Fibroblast of villous mesenchyme (primary cell): ENCODE results near the gene CREBRF. TPM values are rescaled to one million over a fixed set of nuclear protein-coding genes. Genes with fewer than 3 reads are reported as not detected.

ENCODE experiments used
- DNase-seq: peaks from one replicate; pipeline ENCODE4 v3.0.0-alpha.2; 2010; ENCODE audit warnings: low read depth
- H3K4me3 ChIP-seq: 2 replicates; pipeline ENCODE4 v1.5.1; 2011; ENCODE audit warnings: low read depth, mild to moderate bottlenecking, low read length
- total RNA-seq: library from RNA; depleted of rRNA; stranded (reverse); fragments of >200 nt; gene quantifications from 2 replicates; pipeline ENCODE4 v1.2.3, GENCODE V29; 2012
- TF ChIP-seq, protein P1 (sequence below): IDR thresholded peaks from 2 replicates; pipeline ENCODE4 v1.5.1; 2012; ENCODE audit warnings: low read depth, mild to moderate bottlenecking, low read length; ENCODE audit not compliant: insufficient read depth

The CREBRF gene
- total RNA-seq, 1 donor: 15.5 TPM

DNA sequence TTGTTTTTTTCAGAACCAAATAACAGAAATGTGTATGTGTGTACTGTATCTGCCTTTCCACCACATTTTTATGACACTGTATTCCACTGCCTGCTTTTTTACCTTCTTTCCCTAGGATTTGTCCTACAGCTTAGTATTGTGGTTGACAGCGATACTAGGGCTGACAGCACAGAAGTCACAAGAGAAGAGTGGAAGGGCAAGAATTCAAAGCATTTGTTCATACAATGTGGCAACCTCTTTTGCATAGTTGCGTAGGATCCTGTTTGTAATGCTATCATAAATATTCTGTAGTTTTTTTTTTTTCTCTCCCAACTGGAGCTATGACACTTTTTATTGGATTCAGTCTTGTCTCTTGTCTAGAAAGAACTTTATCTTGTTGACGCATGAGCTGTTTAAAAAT lies 82.6 kb downstream of the CREBRF start:
- H3K4me3 ChIP-seq: no peak overlapping the region
- peak; percentile 43 for DNase-seq
- TF ChIP-seq, protein P1, sequence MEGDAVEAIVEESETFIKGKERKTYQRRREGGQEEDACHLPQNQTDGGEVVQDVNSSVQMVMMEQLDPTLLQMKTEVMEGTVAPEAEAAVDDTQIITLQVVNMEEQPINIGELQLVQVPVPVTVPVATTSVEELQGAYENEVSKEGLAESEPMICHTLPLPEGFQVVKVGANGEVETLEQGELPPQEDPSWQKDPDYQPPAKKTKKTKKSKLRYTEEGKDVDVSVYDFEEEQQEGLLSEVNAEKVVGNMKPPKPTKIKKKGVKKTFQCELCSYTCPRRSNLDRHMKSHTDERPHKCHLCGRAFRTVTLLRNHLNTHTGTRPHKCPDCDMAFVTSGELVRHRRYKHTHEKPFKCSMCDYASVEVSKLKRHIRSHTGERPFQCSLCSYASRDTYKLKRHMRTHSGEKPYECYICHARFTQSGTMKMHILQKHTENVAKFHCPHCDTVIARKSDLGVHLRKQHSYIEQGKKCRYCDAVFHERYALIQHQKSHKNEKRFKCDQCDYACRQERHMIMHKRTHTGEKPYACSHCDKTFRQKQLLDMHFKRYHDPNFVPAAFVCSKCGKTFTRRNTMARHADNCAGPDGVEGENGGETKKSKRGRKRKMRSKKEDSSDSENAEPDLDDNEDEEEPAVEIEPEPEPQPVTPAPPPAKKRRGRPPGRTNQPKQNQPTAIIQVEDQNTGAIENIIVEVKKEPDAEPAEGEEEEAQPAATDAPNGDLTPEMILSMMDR: no peak

DNA sequence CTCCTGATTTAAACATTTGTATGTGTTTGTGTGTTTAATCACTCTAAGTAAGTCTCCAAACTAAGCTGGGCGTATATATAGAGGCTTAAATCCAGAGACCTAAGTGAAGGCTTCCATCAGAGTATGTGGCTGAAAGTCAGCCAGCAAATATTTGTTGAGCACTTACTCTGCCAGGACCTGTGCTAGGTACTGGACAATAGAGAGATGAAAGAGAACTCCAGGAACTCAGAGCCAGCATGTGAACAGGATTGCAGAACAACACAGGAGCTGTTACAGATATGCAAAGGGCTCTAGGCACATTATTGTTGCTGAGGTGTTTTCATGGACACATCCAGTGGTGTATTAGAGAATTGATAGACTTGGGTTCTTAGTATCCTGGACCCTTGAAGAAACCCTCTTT lies 83.5 kb downstream of the CREBRF start:
- DNase-seq: no peak
- TF ChIP-seq, protein P1: no peak
- H3K4me3 ChIP-seq: no peak overlapping the region

DNA sequence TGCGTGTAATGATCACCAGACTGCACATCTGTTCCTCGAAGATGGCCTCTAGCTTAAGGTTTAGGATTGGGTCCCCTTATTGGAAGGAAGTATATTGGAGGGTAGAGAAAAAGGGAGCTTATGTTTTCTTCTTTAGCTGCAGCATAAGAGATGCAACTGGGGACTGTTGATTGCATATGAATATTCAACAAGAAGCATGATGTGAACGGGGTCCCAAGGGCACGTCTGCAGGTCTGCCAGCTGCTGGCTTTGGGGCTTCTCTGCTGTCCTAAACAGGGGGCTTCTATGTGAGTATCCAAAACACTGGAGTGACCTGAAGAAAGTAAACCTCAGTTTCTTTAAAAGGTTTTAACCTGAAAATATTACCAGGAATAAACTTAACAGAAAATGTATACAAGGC lies 84.6 kb downstream of the CREBRF start:
- no peak for DNase-seq
- TF ChIP-seq, protein P1: no peak
- no peak overlapping the region for H3K4me3 ChIP-seq

DNA sequence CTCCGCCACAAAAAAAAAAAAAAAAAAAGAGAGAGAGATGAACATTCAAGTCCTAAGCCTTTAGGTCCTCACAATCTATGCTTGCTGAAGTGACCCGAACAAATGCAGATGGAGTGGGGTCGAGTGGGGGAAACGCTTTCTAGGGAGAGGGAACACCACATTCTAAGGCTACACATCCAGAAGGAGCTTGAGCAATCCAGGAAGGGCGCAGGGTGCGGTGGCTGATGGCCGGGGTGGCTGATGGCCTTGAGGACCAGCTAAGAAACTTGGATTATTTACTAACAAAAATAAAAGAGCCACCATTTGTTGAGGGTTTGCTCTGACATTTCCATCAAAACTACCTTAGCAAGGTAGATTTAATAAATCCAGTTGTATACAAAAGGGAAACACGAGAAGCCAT lies 87.4 kb downstream of the CREBRF start:
- no peak for DNase-seq
- TF ChIP-seq, protein P1: no peak
- H3K4me3 ChIP-seq: no peak overlapping the region

DNA sequence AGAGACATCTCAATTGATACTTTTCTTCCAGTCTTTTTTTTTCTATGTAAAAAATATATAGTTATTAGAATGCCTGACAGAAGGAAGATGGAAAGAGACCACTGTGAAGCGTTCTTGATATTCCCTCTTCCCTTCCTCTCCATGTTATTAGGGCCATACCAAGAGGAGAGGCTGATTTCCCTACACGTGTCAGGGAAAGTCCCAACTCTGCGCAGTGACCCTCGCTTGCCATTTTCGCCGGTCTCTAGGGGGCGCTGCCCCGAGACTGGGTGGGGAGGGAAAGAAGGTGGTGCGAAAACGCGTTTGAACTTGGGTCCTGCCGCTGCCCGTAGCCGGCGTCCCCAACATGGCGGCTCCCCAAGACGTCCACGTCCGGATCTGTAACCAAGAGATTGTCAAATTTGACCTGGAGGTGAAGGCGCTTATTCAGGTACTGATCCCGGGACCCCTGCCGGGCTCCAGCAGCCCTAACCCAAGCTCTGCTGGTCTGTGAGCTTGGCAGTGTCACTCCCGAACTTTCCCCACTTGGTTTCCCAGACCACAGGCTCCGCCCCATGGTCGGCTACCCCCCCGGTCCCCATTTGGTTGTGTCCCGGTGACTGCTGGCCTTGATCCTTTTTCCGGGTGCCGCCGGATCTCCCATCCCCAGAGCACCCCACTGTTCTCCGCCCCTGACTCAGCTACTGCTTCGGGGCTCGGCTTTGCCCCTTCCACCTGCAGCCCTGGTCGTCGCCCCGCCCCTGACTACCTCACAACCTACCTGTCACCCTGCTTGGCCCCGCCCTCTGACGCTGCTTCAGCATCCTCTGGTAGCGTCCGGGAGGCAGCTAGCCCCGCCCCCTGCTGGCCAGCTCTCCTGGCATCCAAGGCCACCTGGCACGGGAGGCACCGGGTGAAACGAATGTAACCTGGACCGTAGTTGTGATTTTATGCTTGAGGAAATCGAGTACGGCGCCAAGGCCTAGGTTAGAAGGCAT lies 88.3 kb downstream of the CREBRF start, which contains the start of gene BNIP1:
Gene BNIP1, plus strand, starts transcription at position 332 of the 977 bp plus-strand sequence. Its CDS starts 15 bp downstream, at position 347.
- TF ChIP-seq, protein P1: peak; percentile 99
- peak; percentile 95 for DNase-seq
- peak within 1 kb of the TSS; percentile 100 for H3K4me3 ChIP-seq

DNA sequence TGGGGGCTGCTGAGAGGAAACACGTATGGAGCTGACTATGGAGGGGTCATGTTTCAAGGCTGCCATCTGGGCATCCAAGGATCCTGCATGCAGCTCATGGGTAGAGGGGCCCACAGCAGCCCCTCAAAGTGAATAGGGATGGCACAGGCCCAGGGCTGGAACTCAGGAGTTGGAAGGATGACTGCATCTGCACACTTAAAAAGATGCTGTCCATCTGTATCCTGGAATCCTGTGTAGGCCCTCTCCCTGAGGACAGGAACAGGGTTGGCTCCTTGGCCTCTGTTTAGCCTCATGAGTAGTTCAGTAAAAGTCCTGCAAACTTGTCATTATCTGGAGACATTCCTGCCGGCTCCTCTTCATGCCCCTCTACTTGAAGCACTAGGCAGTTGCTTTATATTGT lies 92.2 kb downstream of the CREBRF start:
- TF ChIP-seq, protein P1: no peak
- H3K4me3 ChIP-seq: no peak overlapping the region
- no peak for DNase-seq
